ENCODE results near the gene DYNC1LI1. TPM values are rescaled to one million over a fixed set of nuclear protein-coding genes. Genes with fewer than 3 reads are reported as not detected.

DYNC1LI1 gene
- total and polyA plus RNA-seq, 2 of the 4 experiments (the other 2 are of a cell fraction) = 25.2 to 30.8 TPM

GRCh38 chr3:32481791-32482631 is 88.6 kb downstream of the DYNC1LI1 start:
- WGBS, 2 experiments (ENCODE audit: extremely low coverage in 2 of 2, insufficient read length in 1 of 2) = 100% methylated on average over 1 of the region's 3 CpGs; no CpG with 5 or more reads in 1 of the 2 experiments
- H3K9ac ChIP-seq (ENCODE audit: low read depth, low read length) = no peak overlapping the region
- dilution Hi-C loops (cut with HindIII; ENCODE audit: low sequenced_read_pairs, unreplicated experiment) = no loop called here
- no peak overlapping the region for H3K27ac ChIP-seq (ENCODE audit: insufficient read depth, low read length)
- H3K18ac ChIP-seq (ENCODE audit: low read depth, low read length) = no peak overlapping the region
- no peak overlapping the region for H2BK20ac ChIP-seq (ENCODE audit: low read depth, low read length)
- intact Hi-C loops (cut with micrococcal nuclease) = no loop called here
- in situ Hi-C loops (cut with MboI; ENCODE audit: low sequenced_read_pairs) = no loop called here
- H3K36me3 ChIP-seq (ENCODE audit: control insufficient read depth, insufficient read depth, low read length) = peaks cover 17% of the 10 kb centered on the region
- no peak overlapping the region for H3K56ac ChIP-seq (ENCODE audit: extremely low read depth, insufficient read depth, low read length)
- H3K4me3 ChIP-seq (ENCODE audit: insufficient read depth, low read depth, low read length) = no peak overlapping the region
- ATAC-seq (ENCODE audit: low read depth) = no peak
- no peak overlapping the region for H2BK5ac ChIP-seq (ENCODE audit: low read depth, low read length, poor library complexity, severe bottlenecking)
- no peak overlapping the region for H4K91ac ChIP-seq (ENCODE audit: insufficient read depth, low read depth, low read length)
- TSS peak; percentile 74 for BruUV-seq (replicated peaks)
- H3K4me1 ChIP-seq (ENCODE audit: control insufficient read depth, insufficient read depth, low read length) = no peaks in the 10 kb centered on the region
- no peak overlapping the region for H3K4ac ChIP-seq (ENCODE audit: low read depth, low read length)
- H4K20me1 ChIP-seq (ENCODE audit: insufficient read depth, low read length) = no peaks in the 10 kb centered on the region
- H3K27me3 ChIP-seq (ENCODE audit: control insufficient read depth, insufficient read depth, low read length) = no peaks in the 10 kb centered on the region
- no peak overlapping the region for H3K14ac ChIP-seq (replicated peaks; ENCODE audit: low read depth, low read length)
- H3K9me1 ChIP-seq (ENCODE audit: insufficient read depth, low read length) = no peaks in the 10 kb centered on the region
- peaks cover 7 to 30% of the 10 kb centered on the region in 2 experiments for H3K79me1 ChIP-seq (ENCODE audit: low read depth in 1 of 2, low read length in 2 of 2)
- H4K8ac ChIP-seq (ENCODE audit: low read depth in 2 of 2, low read length in 2 of 2) = no peak overlapping the region
- H2BK15ac ChIP-seq (ENCODE audit: low read depth, low read length) = no peak overlapping the region
- no peak overlapping the region for H3K23ac ChIP-seq (ENCODE audit: low read depth, low read length)
- no peak overlapping the region for H2BK120ac ChIP-seq (ENCODE audit: low read depth, low read length)
- ChIA-PET POLR2A (ENCODE audit: unreplicated experiment) (no interaction called here), CTCF (interaction anchor here (1.3 kb wide), 1 partner anchor 9 kb away, joined by 3 read pairs; no protein-coding TSS in a partner anchor)
- TF ChIP-seq BHLHE40 (IDR thresholded peaks at IDR 0.05; ENCODE audit: low read depth, low read length) (no peak), RAD21 (IDR thresholded peaks at IDR 0.05; ENCODE audit: low read length) (no peak), SMC3 (IDR thresholded peaks at IDR 0.05; ENCODE audit: low read depth, low read length) (no peak), MAFK (IDR thresholded peaks at IDR 0.05; ENCODE audit: low read depth, low read length) (no peak), NFE2L2 (IDR thresholded peaks at IDR 0.05; ENCODE audit: low read depth, low read length) (no peak), USF2 (IDR thresholded peaks at IDR 0.05; ENCODE audit: low read depth, low read length) (no peak), CTCF (conservative IDR thresholded peaks at IDR 0.05; ENCODE audit: low read depth, low read length) (no peak), RFX5 (IDR thresholded peaks at IDR 0.05; ENCODE audit: low read depth, low read length) (no peak), CEBPB (IDR thresholded peaks at IDR 0.05; ENCODE audit: low read depth, low read length) (no peak), POLR2A (IDR thresholded peaks at IDR 0.05; ENCODE audit: low read depth, low read length) (no peak)
- H2AK5ac ChIP-seq (ENCODE audit: low read depth, low read length) = no peak overlapping the region
- no peak for DNase-seq
- H2AFZ ChIP-seq (replicated peaks; ENCODE audit: low read length, poor library complexity) = no peak overlapping the region
- H3K9me3 ChIP-seq (ENCODE audit: control insufficient read depth, insufficient read depth, low read length) = no peaks in the 10 kb centered on the region
- H4K5ac ChIP-seq (ENCODE audit: low read depth, low read length) = no peak overlapping the region
- H2AK9ac ChIP-seq (replicated peaks; ENCODE audit: low read depth, low read length, poor library complexity) = no peak overlapping the region
- H3K4me2 ChIP-seq (ENCODE audit: low read depth, low read length) = no peak overlapping the region

All from IMR-90 (cell line).